Fibroblast of pulmonary artery (primary cell): ENCODE data around the gene ATP9A.

Source experiments
- DNase-seq: peaks from one replicate; pipeline ENCODE4 v3.0.0-alpha.2; 2010; ENCODE audit warnings: low read depth
- H3K4me3 ChIP-seq: replicated peaks from 2 replicates; pipeline ENCODE4 v1.5.1; 2011; ENCODE audit warnings: low read depth, mild to moderate bottlenecking, control low read depth, low read length, moderate library complexity
- CTCF ChIP-seq: IDR thresholded peaks from 2 replicates; pipeline ENCODE4 v1.5.1; 2011; ENCODE audit warnings: mild to moderate bottlenecking, control low read depth, low read length, inconsistent platforms; ENCODE audit errors: missing control alignments

Gene ATP9A

GRCh38 chr20:51697096-51697826 is 70.9 kb downstream of the ATP9A start:
- peak; percentile 35 for DNase-seq
- no peak overlapping the region for H3K4me3 ChIP-seq
- no peak for TF ChIP-seq CTCF

DNA sequence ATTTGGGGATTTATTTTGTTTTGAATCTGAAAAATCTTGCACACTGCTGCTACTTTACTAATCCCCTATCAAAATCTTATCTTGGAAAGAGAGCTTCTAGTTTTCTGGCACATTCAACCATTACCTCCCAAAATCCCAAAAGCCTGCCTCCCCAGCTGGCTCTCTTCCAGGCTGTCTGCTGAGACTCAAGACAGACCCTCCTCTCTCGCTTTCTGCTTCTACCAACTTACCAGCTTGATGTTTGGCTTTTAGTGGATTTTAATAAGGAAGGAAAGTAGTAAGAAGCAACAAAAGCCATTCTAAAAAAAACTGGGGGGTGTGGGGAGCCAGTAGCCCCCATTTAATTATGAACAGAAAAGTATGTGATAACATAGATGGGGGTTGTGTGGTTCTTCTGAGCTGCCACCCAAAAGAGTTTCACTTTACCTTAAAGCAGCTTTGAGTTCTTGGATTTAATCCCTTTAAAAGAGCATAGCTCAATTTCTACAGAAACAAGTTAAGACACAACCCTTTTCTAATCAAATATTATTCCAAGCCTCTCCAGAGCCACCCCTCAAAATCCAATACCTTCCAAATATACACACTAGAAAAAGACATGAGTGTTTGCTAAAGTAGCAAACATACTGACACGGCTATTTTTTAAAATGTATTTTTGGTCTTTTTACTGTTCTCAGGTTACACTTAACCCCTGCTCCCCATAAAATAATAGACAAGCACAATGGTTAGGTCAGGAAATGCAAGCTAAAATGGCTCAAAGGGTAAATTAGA is 71.7 kb downstream of the ATP9A start:
- DNase-seq, result peak; percentile 37
- TF ChIP-seq CTCF, result no peak
- H3K4me3 ChIP-seq, result peak overlapping the region; percentile 24

DNA sequence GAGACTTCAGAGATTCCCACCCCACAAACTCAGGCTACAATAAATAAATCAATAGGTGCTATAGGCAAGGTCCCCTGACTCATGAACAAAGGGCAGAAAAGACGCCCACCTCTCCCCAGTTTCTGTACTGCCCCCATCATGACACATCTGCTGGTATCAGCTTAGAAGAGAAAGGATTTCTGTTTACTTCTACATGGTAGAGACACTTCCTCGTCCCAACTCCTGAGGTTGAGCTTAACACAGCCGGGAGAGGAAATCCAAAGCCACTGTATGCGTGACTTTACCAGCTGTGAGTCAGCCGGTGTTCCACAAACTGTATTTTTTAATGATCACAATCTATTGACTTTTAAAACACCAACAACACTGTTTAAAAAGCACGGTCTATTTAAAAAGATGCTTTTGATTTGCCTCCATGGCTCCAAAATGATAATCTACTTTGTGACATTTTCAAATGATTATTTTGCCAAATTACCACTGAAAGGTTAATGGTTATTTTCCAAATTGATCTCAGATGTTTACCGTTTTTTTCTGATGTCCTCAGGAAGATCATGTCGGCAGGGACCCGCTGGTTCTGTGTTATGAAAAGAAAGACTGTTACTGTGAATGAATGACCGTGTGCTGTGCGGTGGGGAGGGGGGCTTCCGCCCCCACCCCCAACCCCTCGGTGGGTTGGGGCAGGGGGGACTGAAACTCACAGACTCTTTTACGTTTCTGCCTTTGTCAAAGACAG is 72.5 kb downstream of the ATP9A start:
- peak; percentile 67 for DNase-seq
- TF ChIP-seq CTCF, result no peak
- peak overlapping the region; percentile 24 for H3K4me3 ChIP-seq

- H3K4me3 ChIP-seq, result no peak overlapping the region
- no peak for DNase-seq
- no peak for TF ChIP-seq CTCF
Measured at GRCh38 chr20:51692806-51693400, 75.3 kb downstream of the ATP9A start.

- H3K4me3 ChIP-seq, result no peak overlapping the region
- DNase-seq, result no peak
- TF ChIP-seq CTCF, result no peak
Measured at GRCh38 chr20:51691703-51692102, 76.5 kb downstream of the ATP9A start.

- no peak for DNase-seq
- TF ChIP-seq CTCF, result no peak
- H3K4me3 ChIP-seq, result no peak overlapping the region
Measured at GRCh38 chr20:51688600-51689244, 79.5 kb downstream of the ATP9A start.
